GM12801 (cell line): ENCODE results near the gene PTPRJ.

ENCODE experiments used
- TF ChIP-seq, protein P1 (sequence below): IDR thresholded peaks from one replicate; pipeline ENCODE4 v1.5.1; 2011; ENCODE audit warnings: control low read depth; ENCODE audit not compliant: insufficient read length; ENCODE audit errors: extremely low read depth

PTPRJ gene

GRCh38 chr11:48025984-48026340 lies 45.6 kb downstream of the PTPRJ start:
- TF ChIP-seq, protein P1, sequence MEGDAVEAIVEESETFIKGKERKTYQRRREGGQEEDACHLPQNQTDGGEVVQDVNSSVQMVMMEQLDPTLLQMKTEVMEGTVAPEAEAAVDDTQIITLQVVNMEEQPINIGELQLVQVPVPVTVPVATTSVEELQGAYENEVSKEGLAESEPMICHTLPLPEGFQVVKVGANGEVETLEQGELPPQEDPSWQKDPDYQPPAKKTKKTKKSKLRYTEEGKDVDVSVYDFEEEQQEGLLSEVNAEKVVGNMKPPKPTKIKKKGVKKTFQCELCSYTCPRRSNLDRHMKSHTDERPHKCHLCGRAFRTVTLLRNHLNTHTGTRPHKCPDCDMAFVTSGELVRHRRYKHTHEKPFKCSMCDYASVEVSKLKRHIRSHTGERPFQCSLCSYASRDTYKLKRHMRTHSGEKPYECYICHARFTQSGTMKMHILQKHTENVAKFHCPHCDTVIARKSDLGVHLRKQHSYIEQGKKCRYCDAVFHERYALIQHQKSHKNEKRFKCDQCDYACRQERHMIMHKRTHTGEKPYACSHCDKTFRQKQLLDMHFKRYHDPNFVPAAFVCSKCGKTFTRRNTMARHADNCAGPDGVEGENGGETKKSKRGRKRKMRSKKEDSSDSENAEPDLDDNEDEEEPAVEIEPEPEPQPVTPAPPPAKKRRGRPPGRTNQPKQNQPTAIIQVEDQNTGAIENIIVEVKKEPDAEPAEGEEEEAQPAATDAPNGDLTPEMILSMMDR = no peak

GRCh38 chr11:48028914-48029680 lies 48.7 kb downstream of the PTPRJ start:
- TF ChIP-seq, protein P1 = no peak

DNA sequence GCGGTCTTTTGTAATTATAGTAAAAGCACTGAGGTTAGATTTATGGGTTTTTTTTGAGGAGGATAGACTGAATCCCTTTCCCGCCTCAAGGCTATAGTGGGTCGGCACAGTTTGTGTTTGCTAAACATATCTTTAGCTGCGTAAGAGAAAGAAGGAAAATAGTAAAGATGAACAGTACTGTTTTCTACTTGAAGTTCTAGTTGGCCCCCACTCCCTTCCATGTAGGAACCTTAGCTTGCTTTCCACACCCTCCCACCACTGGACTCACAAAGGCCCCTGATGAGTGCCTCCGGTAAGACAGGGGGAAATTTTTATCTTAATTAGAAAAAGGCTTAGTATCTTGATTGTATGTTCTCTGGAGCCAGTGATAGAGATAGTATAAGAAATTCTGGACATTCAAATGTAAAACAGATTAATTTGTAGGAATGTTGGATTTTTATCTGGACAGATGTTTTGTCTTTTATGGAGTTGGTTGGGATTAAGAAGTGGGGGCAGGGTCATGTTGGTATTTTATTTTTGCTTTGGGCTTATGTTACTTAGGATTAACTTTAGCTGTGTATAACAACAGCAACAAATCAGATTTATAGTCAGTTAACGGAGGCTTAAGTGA lies 49.4 kb downstream of the PTPRJ start:
- TF ChIP-seq, protein P1 = no peak

DNA sequence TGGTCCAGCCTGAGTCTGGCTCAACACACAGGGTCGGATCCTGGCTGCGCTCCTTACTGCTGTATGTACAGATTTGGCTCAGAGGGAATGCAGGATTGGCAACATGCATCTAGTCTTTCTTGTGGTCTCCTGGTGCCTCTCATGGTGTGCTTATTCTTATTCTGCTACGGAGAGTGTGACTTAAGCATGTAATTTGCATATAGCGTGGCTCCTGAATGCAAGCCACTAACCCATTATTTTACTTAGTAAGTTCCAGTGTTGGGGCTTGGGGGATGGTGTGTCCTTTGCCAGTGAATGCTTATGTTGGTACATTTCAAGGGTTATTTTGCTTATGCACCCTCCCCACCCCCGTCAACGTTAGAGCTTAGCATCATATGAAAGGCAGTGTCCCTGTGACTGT lies 51.2 kb downstream of the PTPRJ start:
- TF ChIP-seq, protein P1 = no peak

DNA sequence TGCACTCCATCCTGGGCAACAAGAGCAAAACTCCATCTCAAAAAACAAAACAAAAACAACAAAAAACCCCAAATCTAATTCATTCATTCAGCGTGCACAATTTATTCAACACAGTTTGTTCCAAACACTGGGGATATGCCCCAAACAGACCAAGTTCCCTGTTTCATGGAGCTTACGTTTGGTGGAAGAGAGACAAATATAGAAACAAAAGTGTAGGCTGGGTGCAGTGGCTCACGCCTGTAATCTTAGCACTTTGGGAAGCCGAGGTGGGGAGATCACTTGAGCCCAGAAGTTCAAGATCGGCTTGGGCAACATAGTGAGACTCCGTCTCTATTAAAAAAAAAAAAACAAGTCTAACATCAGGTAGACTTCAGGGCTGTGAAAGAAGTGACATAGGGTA lies 52.4 kb downstream of the PTPRJ start:
- TF ChIP-seq, protein P1 = no peak

DNA sequence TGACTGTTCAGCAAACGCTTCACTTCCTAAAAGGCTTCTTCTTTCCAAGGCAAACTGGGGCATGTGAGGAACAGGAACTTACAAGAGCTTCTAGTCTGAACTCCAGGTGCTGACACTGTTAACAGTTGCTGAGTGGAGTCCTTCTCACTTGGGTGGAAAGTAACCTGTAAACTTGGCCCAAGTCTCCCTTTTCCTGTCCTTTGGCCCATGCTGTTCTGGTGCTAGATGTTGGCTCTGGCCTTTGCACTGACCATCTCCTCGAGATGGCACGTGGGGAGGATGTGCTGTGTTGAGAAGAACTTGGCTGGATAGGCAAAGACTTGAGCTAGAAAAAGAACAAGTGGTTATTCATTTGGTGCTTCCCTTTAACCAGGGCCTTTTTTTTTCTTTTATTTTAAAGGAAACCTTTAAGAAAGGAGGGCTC lies 53.6 kb downstream of the PTPRJ start:
- TF ChIP-seq, protein P1 = no peak

GRCh38 chr11:48034926-48035871 lies 54.8 kb downstream of the PTPRJ start:
- TF ChIP-seq, protein P1 = no peak
